Measurements from ENCODE around the gene SPECC1L. TPM values are rescaled to one million over a fixed set of nuclear protein-coding genes. Genes with fewer than 3 reads are reported as not detected.

The SPECC1L gene
- total and polyA plus RNA-seq, 7 experiments from 2014 or later, result 14.6 to 69.0 (median 39.9) TPM

- Histone ChIP-seq H3K4me1 (ENCODE audit: control insufficient read depth in 2 of 2, insufficient read depth in 2 of 2, low read length in 2 of 2) (peaks cover 12 to 14% of the 10 kb centered on the region in 2 donors), H3K27ac (ENCODE audit: low read depth, low read length) (no peak overlapping the region), H3K36me3 (ENCODE audit: control insufficient read depth in 2 of 3, insufficient read depth in 3 of 3, low read length in 3 of 3) (peaks cover 0 to 43% (median 0%) of the 10 kb centered on the region in 3 experiments), H3K9me3 (ENCODE audit: control insufficient read depth in 2 of 3, low read length in 3 of 3) (no peaks in the 10 kb centered on the region), H3K4me3 (ENCODE audit: low read length) (no peak overlapping the region), H3K27me3 (ENCODE audit: control insufficient read depth in 2 of 2, insufficient read depth in 2 of 2, low read length in 2 of 2) (no peaks in the 10 kb centered on the region)
- ATAC-seq (no peak), DNase-seq (no peak)
- peaks cover 23 to 41% (median 34%) of the 10 kb centered on the region in 7 donors for H3K4me1 Mint-ChIP-seq
- intact Hi-C loops (cut with micrococcal nuclease), result no loop called here
- no peak overlapping the region for H3K4me3 Mint-ChIP-seq
- H3K27ac Mint-ChIP-seq, result peak overlapping the region in 4 of 9 donors; percentile 5 to 61 (median 48)
- ChIA-PET POLR2A (no interaction called here), CTCF (interaction anchor here (1.2 kb wide), 1 partner anchor 10 kb away, joined by 3 read pairs; no protein-coding TSS in a partner anchor)
- no peaks in the 10 kb centered on the region for H3K27me3 Mint-ChIP-seq
- no peaks in the 10 kb centered on the region for H3K9me3 Mint-ChIP-seq
- H3K36me3 Mint-ChIP-seq, result peaks cover 0 to 19% (median under 1%) of the 10 kb centered on the region in 5 donors
Measured at GRCh38 chr22:24408630-24409029, 138.0 kb downstream of the SPECC1L start.

DNA sequence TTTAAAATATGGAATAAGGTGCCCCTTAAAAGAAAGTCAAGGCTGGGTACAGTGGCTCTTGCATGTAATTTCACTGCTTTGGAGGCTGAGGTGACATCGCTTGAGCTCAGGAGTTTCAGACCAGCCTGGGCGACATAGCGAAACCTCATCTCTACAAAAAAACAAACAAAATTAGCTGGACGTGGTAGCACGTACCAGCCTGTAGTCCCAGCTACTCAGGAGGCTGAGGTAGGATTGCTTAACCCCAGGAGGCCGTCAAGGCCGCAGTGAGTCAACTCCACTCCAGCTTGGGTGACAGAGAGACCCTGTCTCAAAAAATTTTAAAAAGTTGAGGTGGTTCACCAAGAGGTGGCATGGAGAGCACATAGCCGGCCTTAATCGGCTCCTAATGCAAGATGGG is 139.1 kb downstream of the SPECC1L start:
- H3K4me1 ChIP-seq (ENCODE audit: control insufficient read depth in 2 of 2, insufficient read depth in 2 of 2, low read length in 2 of 2), result peaks cover 12 to 14% of the 10 kb centered on the region in 2 donors
- no peak for DNase-seq
- no peak overlapping the region for H3K4me3 ChIP-seq (ENCODE audit: low read length)
- Mint-ChIP-seq H3K9me3 (no peaks in the 10 kb centered on the region), H3K27ac (peak overlapping the region in 4 of 9 donors; percentile 53 to 88 (median 62)), H3K4me3 (no peak overlapping the region), H3K27me3 (no peaks in the 10 kb centered on the region), H3K4me1 (peaks cover 23 to 40% (median 34%) of the 10 kb centered on the region in 7 donors), H3K36me3 (peaks cover 0 to 12% (median 2%) of the 10 kb centered on the region in 5 donors)
- no peaks in the 10 kb centered on the region for H3K27me3 ChIP-seq (ENCODE audit: control insufficient read depth in 2 of 2, insufficient read depth in 2 of 2, low read length in 2 of 2)
- intact Hi-C loops (cut with micrococcal nuclease), result no loop called here
- POLR2A ChIA-PET, result no interaction called here
- H3K9me3 ChIP-seq (ENCODE audit: control insufficient read depth in 2 of 3, low read length in 3 of 3), result no peaks in the 10 kb centered on the region
- CTCF ChIA-PET, result interaction anchor here (1.2 kb wide), 1 partner anchor 9 kb away, joined by 3 read pairs; no protein-coding TSS in a partner anchor
- ATAC-seq, result no peak
- peaks cover 0 to 44% (median 5%) of the 10 kb centered on the region in 3 experiments for H3K36me3 ChIP-seq (ENCODE audit: control insufficient read depth in 2 of 3, insufficient read depth in 3 of 3, low read length in 3 of 3)
- no peak overlapping the region for H3K27ac ChIP-seq (ENCODE audit: low read depth, low read length)

- intact Hi-C loops (cut with micrococcal nuclease), result no loop called here
- ChIA-PET POLR2A (no interaction called here), CTCF (no interaction called here)
- ATAC-seq, result peak; percentile 63
- no peaks in the 10 kb centered on the region for H3K27me3 ChIP-seq (ENCODE audit: control insufficient read depth in 2 of 2, insufficient read depth in 2 of 2, low read length in 2 of 2)
- no peaks in the 10 kb centered on the region for H3K9me3 ChIP-seq (ENCODE audit: control insufficient read depth in 2 of 3, low read length in 3 of 3)
- no peak for DNase-seq
- no peak overlapping the region for H3K27ac ChIP-seq (ENCODE audit: low read depth, low read length)
- H3K36me3 Mint-ChIP-seq, result peaks cover 0 to 11% (median 4%) of the 10 kb centered on the region in 5 donors
- H3K27me3 Mint-ChIP-seq, result no peaks in the 10 kb centered on the region
- peaks cover 12 to 14% of the 10 kb centered on the region in 2 donors for H3K4me1 ChIP-seq (ENCODE audit: control insufficient read depth in 2 of 2, insufficient read depth in 2 of 2, low read length in 2 of 2)
- no peak overlapping the region for H3K4me3 ChIP-seq (ENCODE audit: low read length)
- H3K4me3 Mint-ChIP-seq, result no peak overlapping the region
- peaks cover 23 to 38% (median 33%) of the 10 kb centered on the region in 7 donors for H3K4me1 Mint-ChIP-seq
- peak overlapping the region; percentile 14 to 88 (median 60) for H3K27ac Mint-ChIP-seq
- H3K36me3 ChIP-seq (ENCODE audit: control insufficient read depth in 2 of 3, insufficient read depth in 3 of 3, low read length in 3 of 3), result peaks cover 0 to 50% (median 5%) of the 10 kb centered on the region in 3 experiments
- no peaks in the 10 kb centered on the region for H3K9me3 Mint-ChIP-seq
Measured at GRCh38 chr22:24410110-24410856, 139.7 kb downstream of the SPECC1L start.

GRCh38 chr22:24411256-24412004 is 140.8 kb downstream of the SPECC1L start:
- ATAC-seq, result no peak
- Histone ChIP-seq H3K36me3 (ENCODE audit: control insufficient read depth in 2 of 3, insufficient read depth in 3 of 3, low read length in 3 of 3) (peaks cover 0 to 62% (median 5%) of the 10 kb centered on the region in 3 experiments), H3K9me3 (ENCODE audit: control insufficient read depth in 2 of 3, low read length in 3 of 3) (no peaks in the 10 kb centered on the region), H3K4me3 (ENCODE audit: low read length) (no peak overlapping the region), H3K27me3 (ENCODE audit: control insufficient read depth in 2 of 2, insufficient read depth in 2 of 2, low read length in 2 of 2) (no peaks in the 10 kb centered on the region), H3K27ac (ENCODE audit: low read depth, low read length) (no peak overlapping the region), H3K4me1 (ENCODE audit: control insufficient read depth in 2 of 2, insufficient read depth in 2 of 2, low read length in 2 of 2) (peaks cover 9 to 12% of the 10 kb centered on the region in 2 donors)
- Mint-ChIP-seq H3K9me3 (no peaks in the 10 kb centered on the region), H3K4me3 (no peak overlapping the region), H3K27me3 (no peaks in the 10 kb centered on the region), H3K27ac (peak overlapping the region in 4 of 9 donors; percentile 12 to 69 (median 57)), H3K36me3 (peaks cover 0 to 11% (median 4%) of the 10 kb centered on the region in 5 donors), H3K4me1 (peaks cover 18 to 29% (median 24%) of the 10 kb centered on the region in 7 donors)
- ChIA-PET CTCF (no interaction called here), POLR2A (interaction anchor here (1.3 kb wide), 1 partner anchor 13 kb away, joined by 3 read pairs; no protein-coding TSS in a partner anchor)
- DNase-seq, result no peak
- intact Hi-C loops (cut with micrococcal nuclease), result no loop called here

DNA sequence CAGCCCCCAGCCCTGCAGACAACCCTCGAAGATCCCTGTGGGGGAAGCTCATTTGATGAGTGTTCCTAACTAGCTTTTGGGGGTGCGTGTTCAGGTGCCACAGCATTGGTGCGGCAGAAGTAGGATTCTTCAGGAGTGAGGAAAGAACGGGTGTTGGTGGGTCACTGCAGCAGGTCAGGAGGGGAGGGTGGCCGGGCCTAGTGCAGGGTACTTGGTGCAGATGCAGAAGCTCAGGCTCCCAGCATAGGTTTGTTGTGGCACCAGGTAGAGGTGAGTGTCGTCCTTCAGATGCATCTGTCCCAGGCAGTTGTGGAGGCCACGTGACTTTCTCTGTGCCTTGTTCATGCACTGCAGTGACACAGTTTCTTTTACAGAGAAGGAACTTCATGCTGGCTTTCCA is 141.6 kb downstream of the SPECC1L start:
- Mint-ChIP-seq H3K27ac (peak overlapping the region in 2 of 9 donors; percentile 34 to 76), H3K27me3 (no peaks in the 10 kb centered on the region), H3K4me1 (peaks cover 10 to 23% (median 16%) of the 10 kb centered on the region in 7 donors), H3K9me3 (no peaks in the 10 kb centered on the region), H3K4me3 (no peak overlapping the region), H3K36me3 (peaks cover 0 to 11% (median 4%) of the 10 kb centered on the region in 5 donors)
- H3K36me3 ChIP-seq (ENCODE audit: control insufficient read depth in 2 of 3, insufficient read depth in 3 of 3, low read length in 3 of 3), result peaks cover 0 to 64% (median 5%) of the 10 kb centered on the region in 3 experiments
- ATAC-seq, result no peak
- intact Hi-C loops (cut with micrococcal nuclease), result no loop called here
- H3K9me3 ChIP-seq (ENCODE audit: control insufficient read depth in 2 of 3, low read length in 3 of 3), result no peaks in the 10 kb centered on the region
- H3K4me3 ChIP-seq (ENCODE audit: low read length), result no peak overlapping the region
- H3K27me3 ChIP-seq (ENCODE audit: control insufficient read depth in 2 of 2, insufficient read depth in 2 of 2, low read length in 2 of 2), result no peaks in the 10 kb centered on the region
- ChIA-PET CTCF (no interaction called here), POLR2A (no interaction called here)
- peaks cover under 1 to 12% of the 10 kb centered on the region in 2 donors for H3K4me1 ChIP-seq (ENCODE audit: control insufficient read depth in 2 of 2, insufficient read depth in 2 of 2, low read length in 2 of 2)
- H3K27ac ChIP-seq (ENCODE audit: low read depth, low read length), result no peak overlapping the region
- DNase-seq, result no peak

GRCh38 chr22:24413271-24413670 is 142.6 kb downstream of the SPECC1L start:
- no peak overlapping the region for H3K4me3 Mint-ChIP-seq

More at GRCh38 chr22:24413271-24413670, 142.6 kb downstream of the SPECC1L start:
- no peaks in the 10 kb centered on the region for H3K27me3 ChIP-seq (ENCODE audit: control insufficient read depth in 2 of 2, insufficient read depth in 2 of 2, low read length in 2 of 2)
- CTCF ChIA-PET, result interaction anchor here (0.7 kb wide), 1 partner anchor 94 kb away, joined by 3 read pairs; no protein-coding TSS in a partner anchor
- Mint-ChIP-seq H3K4me1 (peaks cover 0 to 13% (median 7%) of the 10 kb centered on the region in 7 donors), H3K36me3 (peaks cover 0 to 4% (median 4%) of the 10 kb centered on the region in 5 donors), H3K9me3 (no peaks in the 10 kb centered on the region), H3K27ac (peak overlapping the region in 1 of 9 donors; percentile 11), H3K27me3 (no peaks in the 10 kb centered on the region)
- DNase-seq (no peak), ATAC-seq (no peak)
- intact Hi-C loops (cut with micrococcal nuclease), result no loop called here
- H3K4me1 ChIP-seq (ENCODE audit: control insufficient read depth in 2 of 2, insufficient read depth in 2 of 2, low read length in 2 of 2), result peaks cover 0 to 12% of the 10 kb centered on the region in 2 donors
- no peaks in the 10 kb centered on the region for H3K9me3 ChIP-seq (ENCODE audit: control insufficient read depth in 2 of 3, low read length in 3 of 3)
- POLR2A ChIA-PET, result no interaction called here
- peaks cover 0 to 60% (median 5%) of the 10 kb centered on the region in 3 experiments for H3K36me3 ChIP-seq (ENCODE audit: control insufficient read depth in 2 of 3, insufficient read depth in 3 of 3, low read length in 3 of 3)
- no peak overlapping the region for H3K27ac ChIP-seq (ENCODE audit: low read depth, low read length)
- no peak overlapping the region for H3K4me3 ChIP-seq (ENCODE audit: low read length)

Measured in naive thymus-derived CD4-positive, alpha-beta T cell (primary cell).